PFSK-1 (cell line): Measurements from ENCODE around the gene ZNF746.

Experiments used
- FOXP2 ChIP-seq: optimal IDR thresholded peaks from 2 replicates; pipeline ENCODE3; 2011; ENCODE audit warnings: borderline replicate concordance, control low read depth, inconsistent platforms; ENCODE audit not compliant: insufficient read depth; ENCODE audit errors: extremely low read length, extremely low read depth
- POLR2AphosphoS5 ChIP-seq: IDR thresholded peaks from 2 replicates; pipeline ENCODE4 v1.6.1; 2012; ENCODE audit warnings: low read depth, mild to moderate bottlenecking, control low read depth, low read length, moderate library complexity
- SIN3A ChIP-seq: IDR thresholded peaks from 2 replicates; pipeline ENCODE4 v1.6.1; 2012; ENCODE audit warnings: mild to moderate bottlenecking, low read length, moderate library complexity, borderline replicate concordance; ENCODE audit not compliant: insufficient read depth
- TAF1 ChIP-seq: IDR thresholded peaks from 2 replicates; pipeline ENCODE4 v1.6.1; 2012; ENCODE audit warnings: low read length, control low read depth, borderline replicate concordance; ENCODE audit not compliant: insufficient read depth
- TF ChIP-seq, protein P1 (sequence below), 2 experiments: IDR thresholded peaks; 2 replicates each; pipeline versions ENCODE4 v1.6.1 to v1.8.0; 2011 to 2012; ENCODE audit warnings: low read depth in 2 of 2, low read length in 2 of 2, control low read depth in 1 of 2, inconsistent platforms in 1 of 2, mild to moderate bottlenecking in 1 of 2, moderate library complexity in 1 of 2; ENCODE audit not compliant: insufficient read depth in 1 of 2

Gene ZNF746

DNA sequence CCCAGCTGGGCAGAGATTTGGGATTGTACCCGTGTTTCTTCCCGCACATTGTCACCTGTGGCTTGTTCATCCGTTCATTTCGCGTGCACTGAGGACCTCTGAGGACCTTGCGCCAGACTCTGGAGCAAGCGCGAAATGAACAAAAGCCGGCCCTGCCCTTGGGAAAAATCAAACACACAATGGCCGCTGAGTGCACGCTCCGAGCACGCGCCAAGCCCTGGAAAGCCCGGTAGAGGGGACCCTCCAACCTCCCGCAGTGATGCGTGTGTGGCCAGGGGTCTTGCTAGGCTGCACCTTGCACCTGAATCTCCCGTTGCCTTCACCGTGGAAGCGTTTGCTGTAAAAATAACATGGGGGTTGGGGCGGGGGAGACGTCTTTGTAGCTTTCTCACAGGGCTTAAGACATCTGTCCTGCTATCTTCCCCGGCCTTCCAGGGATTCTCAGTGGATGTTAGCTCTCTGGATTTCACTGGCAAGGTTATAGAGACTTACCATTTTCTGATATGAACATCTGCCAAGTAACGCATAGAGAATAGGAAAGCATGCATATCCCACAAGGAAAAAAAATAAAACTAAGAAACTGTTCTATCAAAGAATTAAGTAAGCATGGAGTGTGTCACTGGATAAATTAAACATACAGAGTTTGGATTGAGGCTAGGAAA lies 74.0 kb downstream of the ZNF746 start:
- no peak for TF ChIP-seq TAF1
- no peak for TF ChIP-seq FOXP2
- TF ChIP-seq POLR2AphosphoS5: no peak
- TF ChIP-seq SIN3A: no peak
- TF ChIP-seq, protein P1, sequence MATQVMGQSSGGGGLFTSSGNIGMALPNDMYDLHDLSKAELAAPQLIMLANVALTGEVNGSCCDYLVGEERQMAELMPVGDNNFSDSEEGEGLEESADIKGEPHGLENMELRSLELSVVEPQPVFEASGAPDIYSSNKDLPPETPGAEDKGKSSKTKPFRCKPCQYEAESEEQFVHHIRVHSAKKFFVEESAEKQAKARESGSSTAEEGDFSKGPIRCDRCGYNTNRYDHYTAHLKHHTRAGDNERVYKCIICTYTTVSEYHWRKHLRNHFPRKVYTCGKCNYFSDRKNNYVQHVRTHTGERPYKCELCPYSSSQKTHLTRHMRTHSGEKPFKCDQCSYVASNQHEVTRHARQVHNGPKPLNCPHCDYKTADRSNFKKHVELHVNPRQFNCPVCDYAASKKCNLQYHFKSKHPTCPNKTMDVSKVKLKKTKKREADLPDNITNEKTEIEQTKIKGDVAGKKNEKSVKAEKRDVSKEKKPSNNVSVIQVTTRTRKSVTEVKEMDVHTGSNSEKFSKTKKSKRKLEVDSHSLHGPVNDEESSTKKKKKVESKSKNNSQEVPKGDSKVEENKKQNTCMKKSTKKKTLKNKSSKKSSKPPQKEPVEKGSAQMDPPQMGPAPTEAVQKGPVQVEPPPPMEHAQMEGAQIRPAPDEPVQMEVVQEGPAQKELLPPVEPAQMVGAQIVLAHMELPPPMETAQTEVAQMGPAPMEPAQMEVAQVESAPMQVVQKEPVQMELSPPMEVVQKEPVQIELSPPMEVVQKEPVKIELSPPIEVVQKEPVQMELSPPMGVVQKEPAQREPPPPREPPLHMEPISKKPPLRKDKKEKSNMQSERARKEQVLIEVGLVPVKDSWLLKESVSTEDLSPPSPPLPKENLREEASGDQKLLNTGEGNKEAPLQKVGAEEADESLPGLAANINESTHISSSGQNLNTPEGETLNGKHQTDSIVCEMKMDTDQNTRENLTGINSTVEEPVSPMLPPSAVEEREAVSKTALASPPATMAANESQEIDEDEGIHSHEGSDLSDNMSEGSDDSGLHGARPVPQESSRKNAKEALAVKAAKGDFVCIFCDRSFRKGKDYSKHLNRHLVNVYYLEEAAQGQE (IDR thresholded peaks at IDR 0.05; ENCODE audit: insufficient read depth in 1 of 2, low read depth in 2 of 2, low read length in 2 of 2): no peak

DNA sequence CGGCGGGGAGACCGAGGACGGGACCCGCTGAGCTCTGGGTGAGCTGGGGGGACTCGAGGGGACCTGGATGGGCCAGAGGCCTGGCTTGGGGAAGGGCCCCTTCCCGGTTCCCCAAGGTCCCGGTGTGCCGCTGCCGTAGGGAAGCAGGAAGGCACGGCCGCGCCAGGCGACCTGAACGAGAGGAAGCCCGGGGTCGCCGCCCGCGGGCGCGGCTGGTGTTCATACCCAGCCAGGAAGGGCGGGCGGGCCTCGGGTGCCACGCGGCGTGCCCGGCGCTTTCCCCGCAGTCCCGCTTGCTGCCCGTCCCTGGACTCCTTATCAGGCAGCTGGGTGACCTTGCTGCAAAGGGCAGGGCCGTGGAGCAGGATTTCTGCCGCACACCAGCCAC lies 74.7 kb downstream of the ZNF746 start:
- TF ChIP-seq SIN3A (no peak), FOXP2 (no peak), TAF1 (no peak), POLR2AphosphoS5 (no peak)
- TF ChIP-seq, protein P1 (IDR thresholded peaks at IDR 0.05; ENCODE audit: insufficient read depth in 1 of 2, low read depth in 2 of 2, low read length in 2 of 2): no peak
